NCI-H2227 (cell line): Measurements from ENCODE around the gene C10orf53.

Source experiments
- DNase-seq: peaks from one replicate; lab custom pipeline; 2025; ENCODE audit not compliant: unreplicated experiment; lab: John Stamatoyannopoulos, UW

The C10orf53 gene, protein sequence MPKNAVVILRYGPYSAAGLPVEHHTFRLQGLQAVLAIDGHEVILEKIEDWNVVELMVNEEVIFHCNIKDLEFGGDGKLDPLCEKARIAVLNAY

DNA sequence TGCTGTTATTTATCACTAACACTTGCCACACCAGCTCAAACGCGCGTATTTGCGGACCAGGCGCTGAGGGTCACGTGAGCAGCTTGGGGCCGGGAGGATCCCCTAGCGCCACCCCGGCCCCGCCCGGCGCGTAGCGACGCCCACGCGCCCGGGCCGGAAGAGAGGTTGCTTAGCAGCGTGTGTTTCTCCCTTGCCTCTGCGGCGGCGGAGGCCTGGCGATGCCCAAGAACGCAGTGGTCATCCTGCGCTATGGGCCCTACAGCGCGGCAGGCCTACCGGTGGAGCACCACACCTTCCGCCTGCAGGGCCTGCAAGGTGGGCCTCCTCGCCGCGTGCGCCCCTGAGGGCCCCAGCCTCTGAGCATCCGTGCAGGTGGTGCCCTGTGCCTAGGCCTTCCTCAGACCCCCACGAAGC is at the start of gene C10orf53:
TSS of gene C10orf53 (plus strand) at position 172 of the 414 bp plus-strand sequence. CDS start at position 219, 47 bp downstream.
- peak; percentile 91 for DNase-seq

DNA sequence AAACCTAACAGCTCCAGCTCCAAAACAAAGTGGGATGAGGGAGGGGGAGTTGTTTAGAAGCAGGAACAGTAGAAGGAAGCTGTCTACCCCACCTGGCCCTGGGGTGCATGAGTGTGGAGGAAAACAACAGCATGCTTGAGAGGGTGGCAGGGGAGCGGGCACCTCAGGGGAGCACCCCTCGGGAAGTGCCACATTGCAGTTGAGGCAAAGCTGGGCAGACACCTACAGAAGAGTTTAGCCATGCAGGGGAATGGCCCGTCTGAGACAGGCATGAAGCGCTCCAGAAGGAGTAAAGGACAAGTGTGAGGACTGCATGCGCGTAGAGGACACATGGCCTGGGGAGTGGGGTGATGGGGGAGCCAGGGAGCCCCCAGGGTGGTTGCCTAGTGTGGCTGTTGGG is 47.5 kb upstream of the C10orf53 start:
- DNase-seq: no peak

DNA sequence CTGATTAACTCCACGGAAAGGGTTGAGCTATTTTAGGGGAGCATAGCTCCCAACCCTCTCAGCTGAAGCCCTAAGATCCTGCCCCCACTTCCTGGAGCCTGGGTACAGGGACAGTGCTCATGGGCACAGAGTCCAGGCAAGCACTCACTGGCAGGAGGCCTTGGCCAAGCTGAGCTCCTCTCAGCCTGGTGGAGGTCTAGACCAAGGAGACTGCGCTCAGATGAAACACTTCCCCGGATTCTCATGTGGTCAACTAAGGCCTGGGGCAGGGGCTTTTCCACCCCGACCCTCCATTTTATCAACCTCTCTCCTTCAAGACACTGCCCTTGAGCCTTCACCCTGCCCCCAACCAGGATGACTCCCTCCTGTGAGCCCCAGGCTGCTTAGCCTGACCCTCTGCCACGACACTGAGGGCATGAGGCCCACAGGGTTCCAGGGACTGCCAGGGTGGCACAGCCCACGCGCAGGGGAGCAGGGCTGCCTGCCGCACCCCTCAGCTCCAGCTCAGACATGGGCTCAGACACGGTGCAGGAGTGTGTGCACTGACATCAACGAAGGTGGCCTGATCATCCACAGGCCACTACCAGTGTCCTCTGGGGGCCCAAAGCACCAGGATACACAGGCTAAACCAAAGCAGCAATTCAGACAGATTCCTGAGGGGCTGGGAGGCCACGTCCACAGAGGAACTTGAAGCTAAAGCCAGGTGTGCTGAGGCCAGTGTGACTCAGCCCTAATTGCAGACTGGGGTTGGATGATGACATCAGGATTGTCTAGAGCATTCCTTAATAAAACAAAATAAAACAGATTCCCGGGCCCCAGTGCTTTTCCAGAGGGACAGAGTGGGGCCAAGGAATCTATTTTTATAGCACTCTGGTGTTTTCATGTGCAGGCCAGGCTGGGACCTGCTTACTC is 46.8 kb upstream of the C10orf53 start:
- DNase-seq: no peak

DNA sequence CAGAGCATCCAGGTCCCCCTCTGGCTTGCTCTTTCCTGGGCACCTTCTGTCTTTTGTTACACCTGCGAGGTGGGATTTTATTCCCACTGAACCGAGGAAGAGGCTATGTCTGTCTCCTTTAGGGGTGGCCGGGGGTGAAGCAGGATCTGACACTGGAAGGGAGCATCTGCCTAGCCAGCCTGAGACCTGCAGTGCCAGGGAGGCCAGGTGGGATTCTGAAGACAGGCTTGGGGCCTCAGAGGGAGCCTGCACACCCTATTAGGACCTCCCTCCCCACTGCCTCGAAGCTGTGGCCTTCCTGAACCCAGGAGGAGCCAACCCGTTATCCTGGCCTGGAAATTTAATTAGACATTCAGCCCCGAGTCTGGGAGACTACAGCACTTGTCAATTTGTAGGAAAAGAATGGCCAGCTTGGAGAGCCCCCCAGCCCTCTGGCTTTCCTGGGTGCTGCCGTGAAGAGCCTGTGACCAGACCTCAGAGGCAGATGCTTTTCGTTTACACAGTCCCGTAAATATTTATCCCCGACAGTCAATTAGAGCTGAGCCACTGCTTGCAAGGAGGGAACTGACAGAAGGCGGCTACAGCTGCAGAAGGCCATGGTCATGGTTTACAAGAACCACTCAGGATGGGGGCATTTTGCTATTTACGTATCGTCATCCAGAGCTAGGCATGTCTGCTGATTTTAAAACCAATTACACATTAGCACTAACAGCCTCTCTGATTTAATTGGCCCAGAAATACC is 46.0 kb upstream of the C10orf53 start:
- peak; percentile 36 for DNase-seq

DNA sequence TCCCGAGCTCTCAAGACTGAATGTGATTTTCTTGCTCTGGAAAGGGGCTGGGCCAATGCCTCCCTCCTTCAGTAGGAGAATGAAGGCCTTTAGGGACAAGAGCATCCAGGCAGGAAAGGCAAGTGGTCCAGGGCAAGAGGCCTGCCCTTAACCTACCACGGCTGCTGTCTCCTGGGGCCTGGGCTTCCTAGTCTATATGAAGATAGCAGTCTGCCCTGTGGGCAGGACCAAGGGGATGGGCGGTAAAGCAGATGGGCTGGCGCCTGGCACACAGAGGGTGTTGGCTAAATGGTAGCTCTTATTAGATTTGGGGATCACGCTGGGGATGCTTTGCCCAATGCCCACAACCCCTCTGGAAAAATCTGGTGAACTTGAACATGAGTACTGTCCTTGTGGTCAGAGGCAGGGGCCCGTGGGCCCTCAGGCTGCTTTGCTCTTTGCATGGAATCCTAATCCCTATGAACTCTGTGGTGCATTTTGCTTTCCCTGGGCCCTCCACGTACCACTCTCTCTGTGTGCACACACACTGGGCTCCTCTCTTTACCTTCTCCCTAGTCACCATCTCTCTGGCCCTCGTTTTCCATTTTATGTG is 45.3 kb upstream of the C10orf53 start:
- DNase-seq: peak; percentile 32

DNA sequence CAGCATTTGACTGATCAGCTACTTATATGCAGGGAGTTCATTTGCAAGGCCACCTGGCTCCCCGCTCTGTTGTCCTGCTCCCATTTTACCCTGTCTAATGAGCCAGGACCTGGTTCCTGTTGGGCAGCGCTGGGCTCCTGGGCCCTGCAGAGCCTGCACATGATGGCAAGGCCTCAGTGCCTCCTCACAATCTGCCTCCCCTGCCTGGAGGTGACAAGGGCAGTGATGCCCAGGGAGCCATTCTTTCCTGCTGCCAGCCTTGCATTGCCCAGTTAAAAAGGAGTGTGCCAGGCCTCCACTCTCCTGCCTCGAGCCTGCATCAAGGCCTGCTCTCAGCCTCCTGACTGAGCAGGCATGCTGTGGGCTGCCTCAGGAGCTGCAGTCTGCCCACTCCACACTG is 37.1 kb upstream of the C10orf53 start:
- no peak for DNase-seq

DNA sequence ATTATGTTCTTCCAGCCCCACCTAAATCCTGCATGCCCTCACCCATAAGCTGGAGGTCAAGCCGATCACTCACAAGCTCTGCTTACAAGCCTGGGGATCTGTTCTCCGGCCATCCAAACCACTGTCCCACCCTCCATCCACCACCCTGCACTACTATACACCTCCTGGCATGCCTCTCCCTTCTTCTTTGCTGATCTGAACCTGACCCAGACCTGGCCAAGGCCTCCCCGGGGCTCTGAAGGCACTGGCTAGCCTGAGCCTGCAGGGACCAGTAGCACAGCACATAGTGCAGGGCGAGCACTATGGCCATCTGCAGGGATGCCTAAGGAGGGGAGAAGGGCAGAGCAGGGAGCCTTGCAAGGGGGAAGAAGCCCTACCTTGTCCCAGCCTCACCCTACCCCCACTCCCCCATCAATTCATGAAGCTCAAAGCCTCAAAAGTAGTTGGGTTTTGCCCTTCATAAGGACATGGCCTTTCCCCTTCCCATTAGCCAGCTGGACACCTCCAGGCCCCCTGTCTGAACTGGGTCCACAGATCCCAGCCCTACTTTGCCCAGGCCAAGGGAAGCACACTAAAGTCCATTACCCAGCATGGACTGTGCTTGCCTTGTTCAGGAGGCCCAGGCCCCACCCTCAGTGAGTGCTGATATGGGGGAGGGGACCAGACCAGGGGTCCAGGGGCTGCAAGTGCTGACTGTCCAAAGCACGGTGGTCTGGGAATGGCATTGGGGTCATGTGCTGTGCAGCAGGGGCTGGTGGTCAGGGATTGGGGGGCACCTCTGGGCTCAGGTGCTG is 36.0 kb upstream of the C10orf53 start:
- DNase-seq: no peak

DNA sequence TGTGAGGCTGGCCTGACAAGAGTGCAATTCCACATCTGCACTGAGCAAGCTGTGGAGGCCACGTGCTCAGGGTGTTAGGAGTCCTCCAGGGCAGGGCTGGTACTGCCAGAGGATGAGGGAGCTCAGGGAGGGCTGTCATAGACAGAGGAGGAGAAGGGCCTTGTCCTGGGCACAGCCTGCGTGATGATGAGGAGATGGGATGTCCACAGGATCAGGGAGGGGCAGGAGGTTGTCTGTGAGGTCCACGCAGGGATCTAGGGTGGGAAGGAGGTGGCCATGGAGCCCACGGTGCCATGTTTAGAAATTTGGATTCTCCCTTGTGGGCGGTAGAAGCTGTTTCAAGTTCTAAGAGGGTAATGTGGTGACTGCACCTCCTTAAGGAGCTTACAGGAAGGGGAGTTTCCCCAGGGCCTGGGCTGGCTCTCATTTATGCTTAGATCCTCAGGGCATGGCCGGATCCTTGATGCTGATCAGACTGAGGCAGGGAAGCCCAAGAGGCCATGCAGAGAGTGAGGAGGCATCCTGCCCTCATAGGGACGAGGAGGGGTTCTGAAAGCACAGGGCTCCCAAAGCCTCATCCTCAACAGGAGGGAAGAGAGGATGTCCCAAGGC is 35.3 kb upstream of the C10orf53 start:
- DNase-seq: no peak

DNA sequence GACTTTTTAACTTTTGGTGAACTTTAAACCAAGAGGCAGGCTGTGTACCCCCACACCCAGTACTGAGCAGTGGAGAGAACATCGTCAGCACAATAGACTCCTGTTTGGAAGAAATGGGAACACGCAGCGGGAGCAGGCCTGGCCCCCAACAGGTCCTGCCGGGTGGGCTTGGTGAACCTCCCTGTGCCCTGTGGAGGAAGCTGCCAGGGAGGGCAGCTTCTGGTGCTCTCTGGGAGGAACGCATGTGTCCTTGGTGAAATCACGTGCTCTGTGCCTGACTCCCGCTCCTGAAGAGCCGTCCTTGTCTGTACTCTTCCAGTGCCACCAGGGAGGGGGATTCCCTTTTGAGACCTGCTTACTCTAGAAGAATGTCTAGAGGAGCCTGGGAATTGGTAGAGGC is 34.0 kb upstream of the C10orf53 start:
- DNase-seq: no peak

DNA sequence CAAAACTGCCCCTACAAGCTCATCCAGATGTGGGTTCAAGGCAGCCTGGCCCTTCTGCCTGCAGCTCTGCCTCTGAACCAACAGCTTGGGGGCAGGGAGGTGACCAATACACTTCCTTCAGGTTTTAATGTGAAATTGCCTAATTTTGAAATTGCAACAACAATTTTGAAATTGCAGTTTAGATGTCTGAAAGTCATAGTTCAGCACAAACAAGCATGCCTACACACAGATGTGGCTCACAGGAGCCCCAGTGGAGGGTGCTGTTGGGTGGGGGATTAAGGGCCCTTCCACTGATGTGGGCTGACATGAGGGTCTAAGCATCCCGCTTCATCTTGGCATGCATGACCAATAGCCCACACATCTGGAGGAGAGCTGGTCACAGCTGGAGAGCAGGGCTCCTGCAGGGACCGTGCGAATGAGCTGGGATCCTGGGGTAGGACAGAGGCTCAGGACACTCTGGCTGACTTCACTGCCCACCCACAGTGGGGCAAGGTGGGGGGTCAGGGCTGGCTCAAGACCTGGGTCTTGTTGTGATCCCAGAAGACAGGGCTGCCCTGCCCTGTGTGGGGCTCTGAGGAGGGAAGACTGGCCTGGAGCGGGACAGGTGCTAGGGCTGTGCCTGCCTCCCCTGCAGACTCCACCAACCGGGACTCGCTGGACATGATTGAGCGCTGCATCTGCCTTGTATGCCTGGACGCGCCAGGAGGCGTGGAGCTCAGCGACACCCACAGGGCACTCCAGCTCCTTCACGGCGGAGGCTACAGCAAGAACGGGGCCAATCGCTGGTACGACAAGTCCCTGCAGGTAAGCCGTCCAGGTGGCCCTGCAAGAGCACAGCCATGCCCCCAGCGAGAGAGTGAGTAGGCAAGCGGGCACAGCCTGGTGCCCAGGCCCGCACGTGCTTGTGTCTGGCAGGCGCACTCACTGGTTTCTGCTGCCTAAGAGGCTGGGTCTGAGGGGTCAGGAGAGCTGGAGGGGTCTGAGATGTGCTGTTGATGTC is 33.3 kb upstream of the C10orf53 start:
- no peak for DNase-seq

DNA sequence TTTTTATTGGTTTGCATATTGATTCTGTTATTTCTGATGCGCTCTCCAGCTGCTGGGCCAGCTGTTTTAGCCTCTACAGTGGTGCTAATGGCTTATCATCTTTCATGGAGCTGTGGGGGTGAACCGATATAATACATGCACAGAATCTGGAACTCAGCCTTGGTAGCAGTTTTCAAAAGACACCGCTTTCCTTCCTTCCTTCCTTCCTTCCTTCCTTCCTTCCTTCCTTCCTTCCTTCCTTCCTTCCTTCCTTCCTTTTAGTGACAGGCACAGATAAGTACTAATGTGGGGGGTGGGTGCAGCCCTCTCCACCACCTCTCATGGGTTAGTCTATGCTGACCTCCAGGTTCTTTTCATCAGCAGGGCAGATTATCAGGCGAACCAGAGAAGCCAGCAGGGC is 31.9 kb upstream of the C10orf53 start:
- no peak for DNase-seq

DNA sequence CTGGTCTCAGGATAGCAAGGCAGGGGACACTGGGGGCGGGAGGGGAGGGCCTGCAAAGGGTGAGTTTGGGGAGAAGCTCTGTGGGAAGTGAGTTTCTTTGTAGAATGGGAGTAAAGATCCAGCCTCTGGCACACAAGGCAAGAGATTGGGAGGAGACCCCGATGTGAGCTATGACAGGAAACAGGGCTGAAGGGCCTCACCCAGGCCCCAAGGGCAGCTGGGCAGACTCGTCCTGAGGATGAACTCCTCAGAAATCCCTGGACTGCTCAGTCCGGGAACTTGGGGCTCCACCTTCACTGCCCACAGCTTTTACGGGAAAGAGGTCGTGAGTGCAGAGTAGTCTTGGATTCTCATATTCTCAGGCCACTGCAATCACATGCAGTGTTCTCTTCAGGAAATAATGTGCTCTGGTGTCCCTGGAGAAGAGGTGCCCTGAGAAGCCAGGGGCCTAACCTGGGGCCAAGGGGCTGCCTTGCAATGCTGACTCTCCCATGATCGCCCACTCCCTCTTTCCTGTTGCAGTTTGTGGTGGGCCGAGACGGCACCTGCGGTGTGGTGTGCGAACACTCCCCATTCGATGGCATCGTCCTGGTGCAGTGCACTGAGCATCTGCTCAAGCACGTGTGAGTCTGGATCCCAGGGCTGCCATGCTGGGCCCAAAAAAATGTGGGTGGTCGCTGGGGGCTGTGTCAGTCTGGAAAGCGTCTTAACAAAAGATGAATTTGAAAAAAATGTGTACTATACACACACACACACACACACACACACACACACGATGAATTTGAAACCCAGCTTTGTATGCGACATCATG is 31.3 kb upstream of the C10orf53 start:
- DNase-seq: no peak

DNA sequence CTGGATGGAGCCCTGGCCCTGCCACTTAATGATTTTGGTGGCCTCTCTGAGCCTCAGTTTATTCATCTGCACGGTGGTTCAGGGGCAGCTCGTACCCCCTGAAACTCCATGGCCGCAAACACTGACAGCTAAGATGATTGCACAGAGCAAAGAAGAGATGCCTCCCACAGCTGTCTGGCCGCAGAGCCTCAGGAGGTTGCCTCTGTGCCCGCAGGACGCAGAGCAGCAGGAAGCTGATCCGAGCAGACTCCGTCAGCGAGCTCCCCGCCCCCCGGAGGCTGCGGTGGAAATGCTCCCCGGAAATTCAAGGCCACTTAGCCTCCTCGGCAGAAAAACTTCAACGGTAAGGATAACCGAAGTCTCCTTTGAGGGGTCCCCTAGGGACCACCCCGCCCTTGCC is 30.2 kb upstream of the C10orf53 start:
- DNase-seq: no peak

DNA sequence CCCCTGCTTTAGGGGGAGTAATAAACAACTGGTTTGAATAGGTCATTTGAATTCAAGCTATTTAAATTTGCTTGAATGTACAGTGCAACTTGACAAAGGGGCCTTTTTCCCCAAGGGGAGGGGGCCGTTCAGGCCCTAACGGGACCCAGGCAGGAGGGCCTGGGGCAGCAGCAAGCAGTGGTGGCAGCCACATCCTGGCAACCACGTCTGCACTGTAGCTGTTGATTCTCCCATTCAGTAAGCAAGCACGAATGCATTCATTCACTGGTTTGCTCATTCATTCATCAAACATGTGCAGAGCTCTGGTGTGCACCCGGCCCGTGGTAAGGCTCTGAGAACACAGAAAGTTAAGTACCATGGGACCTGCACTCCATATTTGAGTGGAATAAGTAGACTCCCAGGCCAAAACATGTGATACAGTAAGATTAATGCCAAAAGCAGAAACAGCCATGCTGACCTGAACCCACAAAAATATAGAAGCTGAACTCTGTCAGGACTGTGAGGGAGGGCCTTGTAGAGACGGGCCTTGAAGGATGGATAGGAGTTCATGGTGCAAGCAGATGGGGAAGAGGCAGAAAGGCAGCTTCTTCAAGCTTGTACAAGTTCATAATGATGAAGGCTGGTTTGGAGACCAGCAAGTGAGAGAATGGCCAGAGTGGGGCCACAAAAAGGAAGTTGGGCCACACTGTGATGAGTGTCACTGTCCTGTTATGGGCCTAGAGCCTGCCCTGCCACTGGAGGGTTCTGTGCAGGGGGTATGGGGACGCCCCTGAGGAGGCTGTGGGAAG is 29.3 kb upstream of the C10orf53 start:
- no peak for DNase-seq

DNA sequence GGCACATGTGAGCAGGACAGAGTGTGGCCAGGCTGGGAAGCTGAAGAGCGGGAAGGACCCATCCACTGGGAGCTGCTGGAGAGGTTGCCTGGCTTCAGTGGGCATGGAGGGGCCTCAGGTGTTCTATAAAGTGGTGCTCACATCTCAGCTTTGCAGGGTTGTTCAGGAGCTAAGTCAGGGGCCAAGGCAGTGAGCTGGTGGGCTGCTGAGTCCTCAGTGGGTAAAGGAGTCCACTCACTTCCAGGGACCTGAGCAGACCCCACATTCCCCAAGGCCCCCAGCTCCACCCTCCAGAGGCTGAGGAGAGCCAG is 28.8 kb upstream of the C10orf53 start:
- no peak for DNase-seq

DNA sequence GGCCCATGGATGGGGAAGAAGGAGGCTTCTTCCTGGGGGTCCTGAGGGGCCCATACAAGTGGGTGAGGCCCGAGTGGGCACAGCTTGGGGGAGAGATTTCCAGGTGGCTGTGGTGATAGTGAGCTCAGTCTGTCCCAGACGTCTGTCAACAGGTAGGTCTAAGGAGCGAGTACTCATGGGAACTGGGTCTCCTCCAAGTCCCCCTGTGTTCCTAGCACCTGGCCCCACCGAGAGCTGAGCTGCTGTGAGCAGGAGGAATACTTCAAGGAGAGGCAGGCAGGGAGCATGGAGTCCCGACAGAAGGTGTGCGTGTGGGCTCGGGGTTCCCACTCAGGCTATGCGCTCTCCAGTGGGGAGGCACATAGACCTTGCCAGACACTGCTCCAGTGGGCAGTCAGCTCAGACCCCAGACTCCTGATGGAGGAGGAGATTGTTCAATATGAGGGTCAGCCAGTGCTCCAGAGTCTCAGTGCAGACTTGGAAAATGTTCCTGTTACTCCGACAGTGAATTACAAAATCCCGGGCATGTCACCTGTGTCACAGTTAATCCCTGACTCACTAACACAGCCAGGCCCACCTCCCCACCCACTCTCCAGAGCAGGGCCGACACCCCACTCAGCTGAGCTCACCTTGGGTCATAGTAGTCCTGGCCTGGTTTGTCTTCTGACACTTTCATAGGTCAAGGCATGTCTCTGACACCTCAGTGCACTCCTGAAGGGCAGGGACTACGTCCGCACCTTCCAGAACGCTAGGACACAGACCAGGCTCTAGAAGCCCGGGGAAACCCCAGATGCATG is 28.2 kb upstream of the C10orf53 start:
- no peak for DNase-seq

DNA sequence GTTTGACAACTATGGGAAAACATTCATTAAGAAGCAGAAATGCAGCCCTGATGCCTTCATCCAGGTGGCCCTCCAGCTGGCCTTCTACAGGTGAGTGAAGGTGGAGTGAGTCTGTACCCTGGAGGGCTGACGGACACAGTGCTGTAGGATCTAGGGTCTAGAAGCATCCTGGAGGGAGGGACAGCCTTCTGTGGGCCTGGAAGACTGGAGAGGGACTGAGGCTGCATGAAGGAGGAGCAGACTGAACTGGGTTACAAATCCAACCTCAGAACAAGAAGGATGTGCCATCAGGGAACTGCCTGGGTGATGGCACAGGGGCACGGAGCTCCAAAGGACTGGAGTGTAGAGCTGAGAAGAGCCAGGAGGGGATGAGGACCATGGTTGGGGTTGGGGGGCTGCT is 27.5 kb upstream of the C10orf53 start:
- no peak for DNase-seq
